CD14-positive monocyte (primary cell): ENCODE measurements around the gene ATG4C. TPM values are rescaled to one million over a fixed set of nuclear protein-coding genes. Genes with fewer than 3 reads are reported as not detected.
A peak's percentile ranks its signal among the peaks of the same experiment; 100 is the strongest.

Experiments used
- DNase-seq, 3 donors: peaks; one replicate each; pipeline ENCODE4 v3.0.0-alpha.2; 2011 to 2022
- H2AFZ ChIP-seq: 2 replicates; pipeline ENCODE4 v1.6.0; 2012; ENCODE audit warnings: mild to moderate bottlenecking, low read depth, low read length, inconsistent platforms; ENCODE audit not compliant: insufficient read depth, poor library complexity, severe bottlenecking
- H3K27ac ChIP-seq, 2 donors: 1 replicate in 1 of 2; 2 replicates in 1 of 2; pipeline ENCODE4 v1.5.1; 2012 to 2013; ENCODE audit warnings: low read length in 2 of 2, control low read depth in 1 of 2, inconsistent platforms in 1 of 2, low read depth in 1 of 2, mild to moderate bottlenecking in 1 of 2
- H3K27me3 ChIP-seq, 2 donors: one replicate each; pipeline versions ENCODE4 v1.6.0 to v1.6.1; 2011 to 2013; ENCODE audit warnings: low read length in 2 of 2; ENCODE audit not compliant: control insufficient read depth in 2 of 2, insufficient read depth in 2 of 2
- H3K36me3 ChIP-seq, 2 donors: replicated peaks in 1 of 2; 1 replicate in 1 of 2; 2 replicates in 1 of 2; pipeline versions ENCODE4 v1.5.1 to v1.6.1; 2012 to 2013; ENCODE audit warnings: low read length in 2 of 2, control low read depth in 1 of 2, inconsistent platforms in 1 of 2, mild to moderate bottlenecking in 1 of 2; ENCODE audit not compliant: insufficient read depth in 2 of 2, control insufficient read depth in 1 of 2
- H3K4me1 ChIP-seq, 2 donors: 1 replicate in 1 of 2; 2 replicates in 1 of 2; pipeline versions ENCODE4 v1.5.1 to v1.6.1; 2012 to 2013; ENCODE audit warnings: low read length in 2 of 2, control low read depth in 1 of 2, inconsistent platforms in 1 of 2, mild to moderate bottlenecking in 1 of 2, moderate library complexity in 1 of 2; ENCODE audit not compliant: insufficient read depth in 2 of 2, control insufficient read depth in 1 of 2
- H3K4me2 ChIP-seq: replicated peaks from 2 replicates; pipeline ENCODE3; 2012; ENCODE audit warnings: low read length, moderate library complexity, mild to moderate bottlenecking; ENCODE audit not compliant: poor library complexity, severe bottlenecking; ENCODE audit errors: extremely low read depth
- H3K4me3 ChIP-seq, 3 experiments: fragments of 200-600 bp in 1 of 3; sonication (generic) in 1 of 3; replicated peaks in 1 of 3; 1 replicate in 2 of 3; 2 replicates in 1 of 3; pipeline ENCODE4 v1.5.1; 2011 to 2013; ENCODE audit warnings: low read length in 3 of 3, mild to moderate bottlenecking in 3 of 3, control low read depth in 2 of 3, low read depth in 2 of 3, inconsistent platforms in 1 of 3, moderate library complexity in 1 of 3
- H3K79me2 ChIP-seq: 2 replicates; pipeline ENCODE4 v1.6.0; 2012; ENCODE audit warnings: mild to moderate bottlenecking, control low read depth, inconsistent platforms, low read length, moderate library complexity; ENCODE audit not compliant: insufficient read depth
- H3K9ac ChIP-seq: 2 replicates; pipeline ENCODE4 v1.6.0; 2017; ENCODE audit warnings: low read length, mild to moderate bottlenecking; ENCODE audit not compliant: insufficient read depth, poor library complexity, severe bottlenecking
- H3K9me3 ChIP-seq, 2 donors: replicated peaks in 1 of 2; 1 replicate in 1 of 2; 2 replicates in 1 of 2; pipeline versions ENCODE4 v1.5.1 to v1.6.1; 2012 to 2013; ENCODE audit warnings: low read length in 2 of 2, control low read depth in 1 of 2; ENCODE audit not compliant: control insufficient read depth in 1 of 2, insufficient read depth in 1 of 2
- H4K20me1 ChIP-seq: 2 replicates; pipeline ENCODE4 v1.6.0; 2012; ENCODE audit warnings: mild to moderate bottlenecking, low read length, control low read depth, moderate library complexity; ENCODE audit not compliant: insufficient read depth
- H3K27ac Mint-ChIP-seq, 7 donors: one replicate each; pipeline ENCODE4 v1.8.0; 2020; ENCODE audit warnings: mild to moderate bottlenecking in 7 of 7, mixed read lengths in 7 of 7, moderate library complexity in 6 of 7, inconsistent platforms in 2 of 7
- H3K27me3 Mint-ChIP-seq, 3 donors: one replicate each; pipeline ENCODE4 v1.8.0; 2021 to 2022; ENCODE audit warnings: low read depth in 3 of 3, mild to moderate bottlenecking in 3 of 3, mixed read lengths in 3 of 3, moderate library complexity in 3 of 3, inconsistent platforms in 1 of 3
- H3K36me3 Mint-ChIP-seq, 2 donors: one replicate each; pipeline ENCODE4 v1.8.0; 2020; ENCODE audit warnings: mixed read lengths in 2 of 2, inconsistent platforms in 1 of 2, mild to moderate bottlenecking in 1 of 2
- H3K4me1 Mint-ChIP-seq: one replicate; pipeline ENCODE4 v1.8.0; 2020; ENCODE audit warnings: mild to moderate bottlenecking, mixed read lengths
- H3K4me3 Mint-ChIP-seq, 2 donors: one replicate each; pipeline ENCODE4 v1.8.0; 2020; ENCODE audit warnings: mild to moderate bottlenecking in 2 of 2, mixed read lengths in 2 of 2, moderate library complexity in 1 of 2
- H3K9me3 Mint-ChIP-seq, 7 donors: one replicate each; pipeline ENCODE4 v1.8.0; 2020 to 2022; ENCODE audit warnings: mixed read lengths in 7 of 7, mild to moderate bottlenecking in 6 of 7, moderate library complexity in 6 of 7, inconsistent platforms in 2 of 7
- WGBS: methylation state at CpG from one replicate; pipeline ENCODE4 v1.1.5; 2013; ENCODE audit warnings: missing lambda C conversion rate; ENCODE audit not compliant: insufficient coverage; 5-methylcytosine and 5-hydroxymethylcytosine counted together
- intact Hi-C, 2 donors: fragments of 100-400 bp; cut with micrococcal nuclease; formaldehyde crosslinking; loops; one replicate each; pipeline versions ENCODE4 v1.15.0 to v1.15.1; 2023
- polyA plus RNA-seq, 3 donors: library from polyadenylated mRNA; depleted of rRNA in 1 of 3; unstranded in 2 of 3; stranded (reverse) in 1 of 3; fragments of 300-500 nt in 2 of 3; fragments of >200 nt in 1 of 3; fragmentation: Illumina TruSeq in 2 of 3; gene quantifications; 1 replicate in 2 of 3; 2 replicates in 1 of 3; pipeline ENCODE4 v1.2.3, GENCODE V29; 2012 to 2021
- TF ChIP-seq, protein P1 (sequence below): fragments of 200-600 bp; IDR thresholded peaks from one replicate; pipeline ENCODE4 v1.8.0; 2022; ENCODE audit warnings: antibody characterized with exemption, mild to moderate bottlenecking

The ATG4C gene
- polyA plus RNA-seq, 3 donors: 5.7 to 19.1 (median 17.5) TPM

GRCh38 chr1:62882201-62883104 is 98.5 kb downstream of the ATG4C start:
- no peak for DNase-seq
- intact Hi-C loops: no loop called here
- Histone ChIP-seq H3K36me3 (no peaks in the 10 kb centered on the region), H3K4me3 (no peak overlapping the region), H3K4me1 (no peaks in the 10 kb centered on the region), H3K27ac (no peak overlapping the region), H3K4me2 (no peak overlapping the region), H4K20me1 (no peaks in the 10 kb centered on the region), H3K79me2 (no peaks in the 10 kb centered on the region), H2AFZ (no peak overlapping the region), H3K9me3 (peaks cover 5 to 21% of the 10 kb centered on the region in 2 donors), H3K9ac (no peak overlapping the region), H3K27me3 (peaks cover 89 to 94% of the 10 kb centered on the region in 2 donors)
- WGBS: 97% methylated on average over 3 of the region's 10 CpGs
- H3K4me1 Mint-ChIP-seq: no peaks in the 10 kb centered on the region
- TF ChIP-seq, protein P1, sequence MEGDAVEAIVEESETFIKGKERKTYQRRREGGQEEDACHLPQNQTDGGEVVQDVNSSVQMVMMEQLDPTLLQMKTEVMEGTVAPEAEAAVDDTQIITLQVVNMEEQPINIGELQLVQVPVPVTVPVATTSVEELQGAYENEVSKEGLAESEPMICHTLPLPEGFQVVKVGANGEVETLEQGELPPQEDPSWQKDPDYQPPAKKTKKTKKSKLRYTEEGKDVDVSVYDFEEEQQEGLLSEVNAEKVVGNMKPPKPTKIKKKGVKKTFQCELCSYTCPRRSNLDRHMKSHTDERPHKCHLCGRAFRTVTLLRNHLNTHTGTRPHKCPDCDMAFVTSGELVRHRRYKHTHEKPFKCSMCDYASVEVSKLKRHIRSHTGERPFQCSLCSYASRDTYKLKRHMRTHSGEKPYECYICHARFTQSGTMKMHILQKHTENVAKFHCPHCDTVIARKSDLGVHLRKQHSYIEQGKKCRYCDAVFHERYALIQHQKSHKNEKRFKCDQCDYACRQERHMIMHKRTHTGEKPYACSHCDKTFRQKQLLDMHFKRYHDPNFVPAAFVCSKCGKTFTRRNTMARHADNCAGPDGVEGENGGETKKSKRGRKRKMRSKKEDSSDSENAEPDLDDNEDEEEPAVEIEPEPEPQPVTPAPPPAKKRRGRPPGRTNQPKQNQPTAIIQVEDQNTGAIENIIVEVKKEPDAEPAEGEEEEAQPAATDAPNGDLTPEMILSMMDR: no peak
- H3K9me3 Mint-ChIP-seq: peaks cover 3 to 18% (median 14%) of the 10 kb centered on the region in 7 donors
- H3K4me3 Mint-ChIP-seq: peak overlapping the region in 1 of 2 donors; percentile 1
- H3K27me3 Mint-ChIP-seq: peaks cover 67 to 80% (median 68%) of the 10 kb centered on the region in 3 donors
- H3K27ac Mint-ChIP-seq: no peak overlapping the region
- no peaks in the 10 kb centered on the region for H3K36me3 Mint-ChIP-seq

DNA sequence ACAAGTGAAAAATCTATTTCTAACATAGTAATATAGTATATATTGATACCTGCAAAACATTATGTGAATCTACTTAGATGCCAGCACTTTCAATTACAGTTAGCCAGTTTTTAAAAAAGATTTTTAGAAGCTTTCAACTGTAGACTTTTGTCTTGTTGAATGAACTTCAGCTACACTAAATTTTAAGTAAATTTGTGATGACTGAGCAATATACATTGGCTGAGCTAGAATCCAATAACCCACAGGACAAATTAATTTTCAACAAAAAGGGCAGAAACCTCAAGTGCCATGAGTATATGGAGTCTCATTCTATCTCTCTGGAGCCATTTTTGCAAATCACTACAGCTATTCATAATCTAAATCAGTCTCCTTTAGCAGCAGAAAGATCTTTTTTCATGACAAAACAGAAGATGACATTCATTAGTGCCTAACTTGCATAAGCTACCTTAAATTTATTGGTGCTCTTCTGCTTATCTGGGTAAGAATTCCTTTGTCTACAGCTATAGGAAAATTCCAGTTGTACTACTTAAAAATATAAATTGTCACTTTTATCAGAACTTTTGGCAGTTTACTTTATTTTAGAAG is 100.3 kb downstream of the ATG4C start:
- Mint-ChIP-seq H3K4me3 (peak overlapping the region in 1 of 2 donors; percentile 26), H3K4me1 (no peaks in the 10 kb centered on the region), H3K27me3 (peaks cover 51 to 67% (median 53%) of the 10 kb centered on the region in 3 donors), H3K9me3 (peaks cover 3 to 15% (median 12%) of the 10 kb centered on the region in 7 donors), H3K36me3 (no peaks in the 10 kb centered on the region), H3K27ac (no peak overlapping the region)
- H3K36me3 ChIP-seq: no peaks in the 10 kb centered on the region
- no peak overlapping the region for H3K4me3 ChIP-seq
- no peaks in the 10 kb centered on the region for H3K4me1 ChIP-seq
- TF ChIP-seq, protein P1: no peak
- DNase-seq: no peak
- no peaks in the 10 kb centered on the region for H3K79me2 ChIP-seq
- peaks cover 5 to 10% of the 10 kb centered on the region in 2 donors for H3K9me3 ChIP-seq
- H3K27me3 ChIP-seq: peaks cover 71 to 84% of the 10 kb centered on the region in 2 donors
- intact Hi-C loops: no loop called here
- H2AFZ ChIP-seq: no peak overlapping the region
- no peak overlapping the region for H3K4me2 ChIP-seq
- H3K9ac ChIP-seq: no peak overlapping the region
- H4K20me1 ChIP-seq: no peaks in the 10 kb centered on the region
- no peak overlapping the region for H3K27ac ChIP-seq
